ENCODE results near the gene FIP1L1. TPM values are rescaled to one million over a fixed set of nuclear protein-coding genes. Genes with fewer than 3 reads are reported as not detected.

Gene FIP1L1
- total RNA-seq, 2 experiments from 2014 or later: 49.9 to 55.4 TPM

Other genes starting within 250 kb of the FIP1L1 start
- 10 to 100 TPM; 14.3 to 15.1 TPM for gene SCFD2, start 11.6 kb upstream of the FIP1L1 start, total RNA-seq
- gene LNX1, start 213.8 kb downstream of the FIP1L1 start, total RNA-seq: under 1 TPM in 1 of 2 experiments, not detected in 1; 0.17 TPM

Measured in activated naive CD4-positive, alpha-beta T cell treated with anti-CD3 and anti-CD28 coated beads for 36 hours (primary cell).